Measurements from ENCODE around the gene FNDC10.
"Not testable (repeated sequence)": the region's sequence is repeated elsewhere in the genome, so short reads cannot be mapped to it uniquely, and the experiment has no call there.

The FNDC10 gene

GRCh38 chr1:1596493-1597274, 3.3 kb downstream of the FNDC10 start:
- ChIA-PET POLR2A (interaction anchor here (0.9 to 2.4 kb wide), 5 partner anchors 10 to 26 kb away, joined by 3 to 16 read pairs (median 3); partner anchors contain the start of gene MIB2), CTCF (no interaction called here)
- no peak for TF ChIP-seq ARNT (IDR thresholded peaks at IDR 0.05)
- TF ChIP-seq CTBP1 (IDR thresholded peaks at IDR 0.05; ENCODE audit: borderline replicate concordance) = 0 out of 2 replicates have a peak, but pooled peaks have one; percentile 4
- no peak for DNase-seq (ENCODE audit: extremely low spot score)

GRCh38 chr1:1595341-1595740, 4.6 kb downstream of the FNDC10 start:
- POLR2A ChIA-PET; CTCF ChIA-PET; DNase-seq (ENCODE audit: extremely low spot score): not testable (repeated sequence)

GRCh38 chr1:1594602-1595260, 5.2 kb downstream of the FNDC10 start:
- CTCF ChIA-PET = no interaction called here
- TF ChIP-seq CTBP1 (IDR thresholded peaks at IDR 0.05; ENCODE audit: borderline replicate concordance) (no peak), BHLHE40 (IDR thresholded peaks at IDR 0.05; ENCODE audit: borderline replicate concordance) (no peak), SP1 (IDR thresholded peaks at IDR 0.05) (no peak), LEF1 (IDR thresholded peaks at IDR 0.05; ENCODE audit: borderline replicate concordance) (no peak), FOXM1 (IDR thresholded peaks at IDR 0.05; ENCODE audit: borderline replicate concordance) (no peak), NFRKB (IDR thresholded peaks at IDR 0.05) (no peak), ZNF384 (IDR thresholded peaks at IDR 0.05) (no peak), FOXK2 (IDR thresholded peaks at IDR 0.05) (no peak), TARDBP (IDR thresholded peaks at IDR 0.05) (no peak), HDGF (IDR thresholded peaks at IDR 0.05; ENCODE audit: borderline replicate concordance) (no peak), PKNOX1 (IDR thresholded peaks at IDR 0.05) (no peak)
- POLR2A ChIA-PET = interaction anchor here (1.7 kb wide), 1 partner anchor 20 kb away, joined by 6 read pairs; the partner anchor contains the start of gene MIB2
- DNase-seq (ENCODE audit: extremely low spot score) = no peak

GRCh38 chr1:1593834-1594601, 5.9 kb downstream of the FNDC10 start:
- ChIA-PET CTCF (no interaction called here), POLR2A (interaction anchor here (1.7 kb wide), 1 partner anchor 21 kb away, joined by 6 read pairs; the partner anchor contains the start of gene MIB2)
- TF ChIP-seq LEF1 (IDR thresholded peaks at IDR 0.05; ENCODE audit: borderline replicate concordance) (no peak), FOXK2 (IDR thresholded peaks at IDR 0.05) (no peak), ARNT (IDR thresholded peaks at IDR 0.05) (no peak), FOXA1 (IDR thresholded peaks at IDR 0.05) (no peak), HDGF (IDR thresholded peaks at IDR 0.05; ENCODE audit: borderline replicate concordance) (no peak), ELF4 (IDR thresholded peaks at IDR 0.05) (no peak), ZNF384 (IDR thresholded peaks at IDR 0.05) (no peak), SP1 (IDR thresholded peaks at IDR 0.05) (no peak), CTBP1 (IDR thresholded peaks at IDR 0.05; ENCODE audit: borderline replicate concordance) (no peak), SUZ12 (IDR thresholded peaks at IDR 0.05) (no peak), PKNOX1 (IDR thresholded peaks at IDR 0.05) (no peak), TARDBP (IDR thresholded peaks at IDR 0.05) (no peak), NFRKB (IDR thresholded peaks at IDR 0.05) (no peak), BHLHE40 (IDR thresholded peaks at IDR 0.05; ENCODE audit: borderline replicate concordance) (no peak), FOXM1 (IDR thresholded peaks at IDR 0.05; ENCODE audit: borderline replicate concordance) (no peak), L3MBTL2 (conservative IDR thresholded peaks at IDR 0.05) (no peak)
- DNase-seq (ENCODE audit: extremely low spot score) = no peak

GRCh38 chr1:1591452-1591851, 8.5 kb downstream of the FNDC10 start:
- no peak for TF ChIP-seq PKNOX1 (IDR thresholded peaks at IDR 0.05)
- no peak for TF ChIP-seq NFRKB (IDR thresholded peaks at IDR 0.05)
- TF ChIP-seq FOXA1 (IDR thresholded peaks at IDR 0.05) = no peak
- TF ChIP-seq ZNF384 (IDR thresholded peaks at IDR 0.05) = no peak
- TF ChIP-seq ARNT (IDR thresholded peaks at IDR 0.05) = no peak
- TF ChIP-seq SP1 (IDR thresholded peaks at IDR 0.05) = no peak
- TF ChIP-seq SUZ12 (IDR thresholded peaks at IDR 0.05) = no peak
- no peak for TF ChIP-seq LEF1 (IDR thresholded peaks at IDR 0.05; ENCODE audit: borderline replicate concordance)
- no peak for TF ChIP-seq BHLHE40 (IDR thresholded peaks at IDR 0.05; ENCODE audit: borderline replicate concordance)
- no peak for TF ChIP-seq CTBP1 (IDR thresholded peaks at IDR 0.05; ENCODE audit: borderline replicate concordance)
- ChIA-PET POLR2A (no interaction called here), CTCF (no interaction called here)
- DNase-seq (ENCODE audit: extremely low spot score) = no peak

All from HEK293T (cell line).